HCT116 (cell line): ENCODE results near the gene OR4D2. TPM values are rescaled to one million over a fixed set of nuclear protein-coding genes. Genes with fewer than 3 reads are reported as not detected.
"Not testable (repeated sequence)": the region's sequence is repeated elsewhere in the genome, so short reads cannot be mapped to it uniquely, and the experiment has no call there.

Experiments
- ATAC-seq: fragments of 200-7000 bp; cut with Tn5 transposase; 2 replicates; pipeline ENCODE4 v1.9.1; 2020; ENCODE audit warnings: mild to moderate bottlenecking, moderate library complexity
- BruUV-seq: library from RNA; stranded (reverse); fragments of 400-500 nt; replicated peaks from 2 replicates; lab custom pipeline; 2021; lab: Mats Ljungman, UMichigan
- CTCF ChIA-PET: fragments of 300-600 bp; sonication (Branson Sonifier 250); formaldehyde crosslinking; loops from one replicate; lab custom pipeline; 2021; ENCODE audit warnings: antibody characterized with exemption; lab: Charles Lee
- POLR2A ChIA-PET: fragments of 300-600, 350-600 bp; sonication (Branson Sonifier 250); formaldehyde crosslinking; loops from one replicate; lab custom pipeline; 2021; ENCODE audit warnings: antibody characterized with exemption; lab: Charles Lee
- RAD21 ChIA-PET, 2 experiments: fragments of 300-600 bp; sonication (Branson Sonifier 250); formaldehyde crosslinking; loops; one replicate each; lab custom pipeline; 2023; ENCODE audit warnings: low total read pairs in 2 of 2; ENCODE audit not compliant: uncharacterized antibody in 2 of 2, unreplicated experiment in 2 of 2, low non-redundant PET in 1 of 2; lab: Charles Lee
- DNase-seq: peaks from one replicate; pipeline ENCODE4 v3.0.0-alpha.2; 2010; ENCODE audit warnings: low read depth, low spot score
- H2AFZ ChIP-seq: fragments of 200-600 bp; shearing (Covaris generic), sonication (generic); 2 replicates; pipeline ENCODE4 v1.6.1; 2017; ENCODE audit warnings: low read depth, mixed run types, mixed read lengths, antibody characterized with exemption, low read length; ENCODE audit not compliant: poor library complexity, severe bottlenecking
- H3K27ac ChIP-seq: 2 replicates; pipeline ENCODE4 v1.5.1; 2012; ENCODE audit warnings: low read depth, low read length
- H3K27me3 ChIP-seq: fragments of 200-600 bp; sonication (generic); 2 replicates; pipeline ENCODE4 v1.6.1; 2016; ENCODE audit warnings: mixed run types, low read length, mixed read lengths; ENCODE audit not compliant: insufficient read depth
- H3K36me3 ChIP-seq, 2 experiments: fragments of 200-500 bp in 1 of 2; fragments of 200-600 bp in 1 of 2; sonication (Bioruptor generic) in 1 of 2; sonication (generic) in 1 of 2; 2 replicates each; pipeline versions ENCODE4 v1.5.1 to v1.6.1; 2014 to 2016; ENCODE audit warnings: low read length in 2 of 2, inconsistent platforms in 1 of 2, mixed read lengths in 1 of 2, mixed run types in 1 of 2; ENCODE audit not compliant: insufficient read depth in 2 of 2, control insufficient read depth in 1 of 2
- H3K4me1 ChIP-seq, 2 experiments: fragments of 200-600 bp in 1 of 2; sonication (generic) in 1 of 2; 2 replicates each; pipeline versions ENCODE4 v1.5.1 to v1.6.1; 2012 to 2017; ENCODE audit warnings: low read length in 2 of 2, inconsistent platforms in 1 of 2, mild to moderate bottlenecking in 1 of 2, mixed read lengths in 1 of 2, mixed run types in 1 of 2, moderate library complexity in 1 of 2; ENCODE audit not compliant: insufficient read depth in 2 of 2, control insufficient read depth in 1 of 2
- H3K4me2 ChIP-seq: fragments of 200-600 bp; sonication (generic); 2 replicates; pipeline ENCODE4 v1.6.1; 2017; ENCODE audit warnings: mixed run types, low read length, mixed read lengths
- H3K4me3 ChIP-seq, 2 experiments: fragments of 200-600 bp in 1 of 2; sonication (generic) in 1 of 2; replicated peaks in 1 of 2; 2 replicates each; pipeline ENCODE4 v1.5.1; 2011 to 2016; ENCODE audit warnings: low read length in 2 of 2, control low read depth in 1 of 2, low read depth in 1 of 2, mild to moderate bottlenecking in 1 of 2, mixed read lengths in 1 of 2, mixed run types in 1 of 2
- H3K79me2 ChIP-seq: fragments of 200-600 bp; sonication (generic); 2 replicates; pipeline ENCODE4 v1.6.1; 2017; ENCODE audit warnings: mild to moderate bottlenecking, mixed run types, low read length, moderate library complexity, mixed read lengths; ENCODE audit not compliant: insufficient read depth
- H3K9ac ChIP-seq: fragments of 200-600 bp; sonication (generic); 2 replicates; pipeline ENCODE4 v1.6.1; 2016; ENCODE audit warnings: low read length, mixed read lengths
- H3K9me2 ChIP-seq: fragments of 200-600 bp; sonication (generic), shearing (Covaris generic); 2 replicates; pipeline ENCODE4 v1.6.1; 2017; ENCODE audit warnings: mixed run types, mild to moderate bottlenecking, moderate library complexity; ENCODE audit not compliant: insufficient read depth
- H3K9me3 ChIP-seq, 2 experiments: fragments of 200-500 bp in 1 of 2; fragments of 200-600 bp in 1 of 2; sonication (Bioruptor generic) in 1 of 2; sonication (generic) in 1 of 2; 2 replicates each; pipeline ENCODE4 v1.6.1; 2014 to 2017; ENCODE audit warnings: low read length in 2 of 2, mixed read lengths in 2 of 2, inconsistent platforms in 1 of 2, low read depth in 1 of 2, mild to moderate bottlenecking in 1 of 2, mixed run types in 1 of 2, moderate library complexity in 1 of 2; ENCODE audit not compliant: control insufficient read depth in 1 of 2, insufficient read depth in 1 of 2
- H4K20me1 ChIP-seq: fragments of 200-600 bp; sonication (generic), shearing (Covaris generic); 2 replicates; pipeline ENCODE4 v1.6.1; 2017; ENCODE audit warnings: mixed run types, mild to moderate bottlenecking, moderate library complexity; ENCODE audit not compliant: insufficient read depth
- CBX3 ChIP-seq: IDR thresholded peaks from 2 replicates; pipeline ENCODE4 v1.6.1; 2012; ENCODE audit warnings: low read depth
- CTCF ChIP-seq, 3 experiments: fragments of 200-600 bp in 1 of 3; sonication (generic) in 1 of 3; IDR thresholded peaks in 2 of 3; conservative IDR thresholded peaks in 1 of 3; 2 replicates each; pipeline ENCODE4 v1.5.1; 2012 to 2017; ENCODE audit warnings: low read depth in 2 of 3, low read length in 2 of 3, antibody characterized with exemption in 1 of 3, borderline replicate concordance in 1 of 3, control low read depth in 1 of 3, mild to moderate bottlenecking in 1 of 3, mixed read lengths in 1 of 3, mixed run types in 1 of 3, moderate library complexity in 1 of 3; ENCODE audit not compliant: insufficient read depth in 1 of 3
- ELF1 ChIP-seq: IDR thresholded peaks from 2 replicates; pipeline ENCODE4 v1.6.1; 2012; ENCODE audit warnings: low read depth, borderline replicate concordance
- RAD21 ChIP-seq: IDR thresholded peaks from 2 replicates; pipeline ENCODE4 v1.6.1; 2012; ENCODE audit warnings: low read depth, mild to moderate bottlenecking
- REST ChIP-seq: IDR thresholded peaks from 2 replicates; pipeline ENCODE4 v1.6.1; 2012; ENCODE audit warnings: low read depth
- SIN3A ChIP-seq: IDR thresholded peaks from 2 replicates; pipeline ENCODE4 v1.6.1; 2012; ENCODE audit warnings: low read depth
- SRF ChIP-seq: IDR thresholded peaks from 2 replicates; pipeline ENCODE4 v1.6.1; 2012; ENCODE audit warnings: low read depth
- TCF7L2 ChIP-seq: IDR thresholded peaks from 2 replicates; pipeline ENCODE4 v1.7.0; 2011; ENCODE audit warnings: borderline replicate concordance, inconsistent platforms; ENCODE audit not compliant: insufficient read depth, insufficient read length; ENCODE audit errors: extremely low read depth
- YY1 ChIP-seq: IDR thresholded peaks from 2 replicates; pipeline ENCODE4 v1.6.1; 2011; ENCODE audit warnings: low read length, low read depth, moderate library complexity, mild to moderate bottlenecking; ENCODE audit not compliant: insufficient replicate concordance; ENCODE audit errors: extremely low read depth
- intact Hi-C: fragments of 100-400 bp; cut with micrococcal nuclease; formaldehyde crosslinking; loops from 2 replicates; pipeline ENCODE4 v1.10.0; 2022
- total RNA-seq: library from RNA; stranded (reverse); gene quantifications from one replicate; pipeline ENCODE4 v1.2.1, GENCODE V29; 2021; ENCODE audit not compliant: unreplicated experiment
- TF ChIP-seq, protein P1 (sequence below): IDR thresholded peaks from 2 replicates; pipeline ENCODE4 v1.6.1; 2012

Gene OR4D2
- total RNA-seq, 1 experiment from 2014 or later: not detected

- no peak for TF ChIP-seq REST
Observed at GRCh38 chr17:58127846-58128245, 38.9 kb upstream of the OR4D2 start (continued).

DNA sequence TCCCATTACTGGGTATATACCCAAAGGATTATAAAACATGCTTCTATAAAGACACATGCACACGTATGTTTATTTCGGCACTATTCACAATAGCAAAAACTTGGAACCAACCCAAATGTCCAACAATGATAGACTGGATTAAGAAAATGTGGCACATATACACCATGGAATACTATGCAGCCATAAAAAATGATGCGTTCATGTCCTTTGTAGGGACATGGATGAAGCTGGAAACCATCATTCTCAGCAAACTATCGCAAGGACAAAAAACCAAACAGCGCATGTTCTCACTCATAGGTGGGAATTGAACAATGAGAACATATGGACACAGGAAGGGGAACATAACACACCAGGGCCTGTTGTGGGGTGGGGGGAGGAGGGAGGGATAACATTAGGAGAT, 34.1 kb upstream of the OR4D2 start:
- H3K27ac ChIP-seq, H3K9me2 ChIP-seq, intact Hi-C loops, RAD21 ChIA-PET, ATAC-seq, BruUV-seq, H3K4me3 ChIP-seq, POLR2A ChIA-PET, DNase-seq, H4K20me1 ChIP-seq, CTCF ChIA-PET, H3K4me1 ChIP-seq, H3K79me2 ChIP-seq, H3K36me3 ChIP-seq, H3K9me3 ChIP-seq, H3K4me2 ChIP-seq, H3K9ac ChIP-seq, H2AFZ ChIP-seq: not testable (repeated sequence)
- H3K27me3 ChIP-seq: peaks cover 63% of the 10 kb centered on the region

DNA sequence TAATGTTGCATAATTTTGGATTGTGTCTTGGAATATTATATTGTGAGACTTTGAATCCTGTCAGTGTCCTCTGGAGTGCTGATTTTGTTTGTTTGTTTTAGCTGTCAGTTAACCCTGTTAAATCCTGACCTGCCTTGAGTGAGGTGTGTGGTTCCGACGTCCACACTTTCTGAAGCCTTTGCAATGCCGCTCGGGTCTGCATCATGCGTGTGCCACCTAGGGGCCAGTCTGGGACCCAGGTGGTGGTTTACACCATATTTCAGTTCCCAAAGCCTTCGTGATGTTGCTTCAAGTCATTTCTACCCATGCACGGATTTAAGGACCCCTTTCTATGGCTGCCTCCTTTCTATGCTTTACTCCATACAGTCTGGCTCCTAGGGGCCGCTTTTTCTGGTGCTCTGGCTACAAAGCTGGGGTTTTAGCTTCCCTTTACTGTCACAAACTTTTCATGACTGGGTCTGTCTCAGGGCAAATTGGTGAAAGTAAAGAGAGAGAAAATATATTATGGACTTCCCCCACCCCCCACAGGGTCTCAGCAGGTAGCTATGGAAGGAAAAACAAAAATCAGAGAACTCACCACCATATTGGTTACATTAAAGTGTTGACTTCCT, 30.0 kb upstream of the OR4D2 start:
- ATAC-seq (peak; percentile 100), DNase-seq (peak; percentile 54)
- TF ChIP-seq ELF1 (no peak), CBX3 (no peak), TCF7L2 (peak; percentile 86), SRF (no peak), CTCF (IDR thresholded peaks at IDR 0.05 in 2 of 3, conservative IDR thresholded peaks at IDR 0.05 in 1 of 3; ENCODE audit: borderline replicate concordance in 1 of 3, insufficient read depth in 1 of 3, low read depth in 2 of 3, low read length in 2 of 3) (peak; percentile 50 to 94 (median 90); a peak in 5 of 6 replicates), YY1 (peak; percentile 62), RAD21 (peak; percentile 73), SIN3A (no peak)
- TF ChIP-seq, protein P1, sequence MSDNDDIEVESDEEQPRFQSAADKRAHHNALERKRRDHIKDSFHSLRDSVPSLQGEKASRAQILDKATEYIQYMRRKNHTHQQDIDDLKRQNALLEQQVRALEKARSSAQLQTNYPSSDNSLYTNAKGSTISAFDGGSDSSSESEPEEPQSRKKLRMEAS: 0 out of 2 replicates have a peak, but pooled peaks have one; percentile 24
- Histone ChIP-seq H3K4me2 (peak overlapping the region; percentile 15; the same call in 1 of the 2 replicates), H3K27ac (no peak overlapping the region), H4K20me1 (no peaks in the 10 kb centered on the region), H2AFZ (peak overlapping the region; percentile 2), H3K9me3 (no peaks in the 10 kb centered on the region), H3K4me1 (peaks cover 0 to 6% of the 10 kb centered on the region in 2 experiments; a peak in 1 of 4 replicates), H3K36me3 (no peaks in the 10 kb centered on the region), H3K4me3 (no peak overlapping the region), H3K9me2 (no peaks in the 10 kb centered on the region), H3K79me2 (no peaks in the 10 kb centered on the region), H3K27me3 (peaks cover 60% of the 10 kb centered on the region), H3K9ac (no peak overlapping the region)
- ChIA-PET RAD21 (no interaction called here), POLR2A (no interaction called here), CTCF (interaction anchor here (0.6 to 1.2 kb wide), 8 partner anchors 12 to 277 kb away, joined by 3 to 6 read pairs (median 3); no protein-coding TSS in a partner anchor)
- intact Hi-C loops: no loop called here
- BruUV-seq: no TSS peak
